Prostate gland (tissue), 2 donors: ENCODE measurements around the gene ARMH2. TPM values are rescaled to one million over a fixed set of nuclear protein-coding genes. Genes with fewer than 3 reads are reported as not detected.

ENCODE experiments used
- DNase-seq: peaks from one replicate; pipeline ENCODE4 v3.0.0-alpha.2; 2019; ENCODE audit warnings: low spot score
- H3K27ac ChIP-seq, 2 donors: fragments of 200-600 bp; sonication (generic); 2 replicates each; pipeline ENCODE4 v1.5.1; 2017 to 2019
- H3K27me3 ChIP-seq: fragments of 200-600 bp; sonication (generic); replicated peaks from 2 replicates; pipeline ENCODE4 v1.5.1; 2019; ENCODE audit not compliant: insufficient read depth
- H3K36me3 ChIP-seq, 2 donors: fragments of 200-600 bp; sonication (generic); 1 replicate in 1 of 2; 2 replicates in 1 of 2; pipeline versions ENCODE4 v1.5.1 to v1.8.1; 2017 to 2019
- H3K4me1 ChIP-seq: fragments of 200-600 bp; sonication (generic); replicated peaks from 2 replicates; pipeline ENCODE4 v1.5.1; 2019
- H3K4me3 ChIP-seq, 2 donors: fragments of 200-600 bp; sonication (generic); 2 replicates each; pipeline ENCODE4 v1.5.1; 2017 to 2019
- H3K9me3 ChIP-seq: fragments of 200-600 bp; sonication (generic); 2 replicates; pipeline ENCODE4 v1.5.1; 2017
- POLR2A ChIP-seq: fragments of 450-650 bp; IDR thresholded peaks from one replicate; pipeline ENCODE4 v1.6.1; 2016; ENCODE audit warnings: antibody characterized with exemption, mild to moderate bottlenecking
- POLR2AphosphoS5 ChIP-seq: sonication (generic); formaldehyde crosslinking; IDR thresholded peaks from one replicate; pipeline ENCODE4 v1.6.1; 2017; ENCODE audit warnings: antibody characterized with exemption
- WGBS: methylation state at CpG from one replicate; pipeline ENCODE4 v1.1.5; 2018; 5-methylcytosine and 5-hydroxymethylcytosine counted together
- intact Hi-C: fragments of 100-400 bp; cut with DNase I; formaldehyde crosslinking; loops from one replicate; pipeline ENCODE4 v1.14.2; 2022
- total RNA-seq, 2 donors: library from RNA; depleted of rRNA; stranded (reverse); fragments of >200 nt; gene quantifications; one replicate each; pipeline ENCODE4 v1.1.0, GENCODE V29; 2016
- TF ChIP-seq, protein P1 (sequence below), 4 experiments: fragments of 200-600 bp in 2 of 4; fragments of 450-650 bp in 2 of 4; sonication (generic) in 2 of 4; IDR thresholded peaks; 1 replicate in 3 of 4; 2 replicates in 1 of 4; pipeline ENCODE4 v1.5.1; 2016 to 2019; ENCODE audit warnings: antibody characterized with exemption in 4 of 4, mild to moderate bottlenecking in 2 of 4, moderate library complexity in 2 of 4

Gene ARMH2
- total RNA-seq, 2 donors from 2014 or later, result not detected

- intact Hi-C loops, result no loop called here
- Histone ChIP-seq H3K4me3 (no peak overlapping the region), H3K27me3 (no peaks in the 10 kb centered on the region), H3K9me3 (no peaks in the 10 kb centered on the region), H3K27ac (peak overlapping the region; percentile 44 to 67), H3K36me3 (no peaks in the 10 kb centered on the region), H3K4me1 (no peaks in the 10 kb centered on the region)
- DNase-seq, result no peak
- WGBS, result 76% methylated on average over 8 of the region's 8 CpGs
- TF ChIP-seq, protein P1, sequence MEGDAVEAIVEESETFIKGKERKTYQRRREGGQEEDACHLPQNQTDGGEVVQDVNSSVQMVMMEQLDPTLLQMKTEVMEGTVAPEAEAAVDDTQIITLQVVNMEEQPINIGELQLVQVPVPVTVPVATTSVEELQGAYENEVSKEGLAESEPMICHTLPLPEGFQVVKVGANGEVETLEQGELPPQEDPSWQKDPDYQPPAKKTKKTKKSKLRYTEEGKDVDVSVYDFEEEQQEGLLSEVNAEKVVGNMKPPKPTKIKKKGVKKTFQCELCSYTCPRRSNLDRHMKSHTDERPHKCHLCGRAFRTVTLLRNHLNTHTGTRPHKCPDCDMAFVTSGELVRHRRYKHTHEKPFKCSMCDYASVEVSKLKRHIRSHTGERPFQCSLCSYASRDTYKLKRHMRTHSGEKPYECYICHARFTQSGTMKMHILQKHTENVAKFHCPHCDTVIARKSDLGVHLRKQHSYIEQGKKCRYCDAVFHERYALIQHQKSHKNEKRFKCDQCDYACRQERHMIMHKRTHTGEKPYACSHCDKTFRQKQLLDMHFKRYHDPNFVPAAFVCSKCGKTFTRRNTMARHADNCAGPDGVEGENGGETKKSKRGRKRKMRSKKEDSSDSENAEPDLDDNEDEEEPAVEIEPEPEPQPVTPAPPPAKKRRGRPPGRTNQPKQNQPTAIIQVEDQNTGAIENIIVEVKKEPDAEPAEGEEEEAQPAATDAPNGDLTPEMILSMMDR (IDR thresholded peaks at IDR 0.05), result no peak
- TF ChIP-seq POLR2AphosphoS5, result no peak
- TF ChIP-seq POLR2A, result no peak
Measured at GRCh38 chr6:24802271-24803059, 3.7 kb upstream of the ARMH2 start.

- DNase-seq, result no peak
- Histone ChIP-seq H3K4me3 (no peak overlapping the region), H3K27me3 (no peaks in the 10 kb centered on the region), H3K36me3 (no peaks in the 10 kb centered on the region), H3K9me3 (no peaks in the 10 kb centered on the region), H3K27ac (no peak overlapping the region), H3K4me1 (no peaks in the 10 kb centered on the region)
- TF ChIP-seq, protein P1 (IDR thresholded peaks at IDR 0.05), result no peak
- TF ChIP-seq POLR2A (no peak), POLR2AphosphoS5 (no peak)
- 97% methylated on average over 1 of the region's 1 CpG for WGBS
- intact Hi-C loops, result no loop called here
Measured at GRCh38 chr6:24799541-24799915, 811 bp upstream of the ARMH2 start.

DNA sequence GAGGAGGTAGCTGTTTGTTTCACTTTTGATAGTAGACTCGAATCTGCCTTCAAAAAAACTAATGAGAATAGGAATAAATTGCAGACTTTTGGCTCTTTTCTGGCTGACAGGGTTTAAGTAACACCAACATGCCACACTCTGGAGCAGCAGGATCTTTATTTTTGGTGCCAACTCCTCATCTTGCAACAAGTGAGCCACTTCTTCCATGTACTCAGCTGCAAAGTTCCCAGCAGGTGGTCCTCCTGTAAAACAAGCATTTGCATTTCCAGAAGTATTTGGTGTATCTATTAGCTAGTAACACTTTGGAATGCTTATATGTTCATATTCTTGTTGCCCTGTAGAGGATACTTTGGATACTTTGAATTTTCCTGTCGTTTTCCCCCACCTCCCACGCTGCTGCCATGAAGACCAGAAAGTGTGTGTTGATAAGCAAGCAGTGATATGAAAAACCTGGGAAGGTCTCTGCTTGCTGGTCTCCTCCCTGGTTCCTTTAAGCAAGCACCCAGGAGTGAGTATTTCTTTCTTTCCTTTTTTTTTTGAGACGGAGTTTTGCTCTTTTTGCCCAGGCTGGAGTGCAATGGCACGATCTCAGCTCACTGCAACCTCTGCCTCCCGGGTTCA lies 1.0 kb downstream of the ARMH2 start:
- H3K27ac ChIP-seq, result no peak overlapping the region
- no peaks in the 10 kb centered on the region for H3K36me3 ChIP-seq
- H3K4me3 ChIP-seq, result no peak overlapping the region
- no peaks in the 10 kb centered on the region for H3K27me3 ChIP-seq
- no peaks in the 10 kb centered on the region for H3K4me1 ChIP-seq
- H3K9me3 ChIP-seq, result no peaks in the 10 kb centered on the region
- DNase-seq, result no peak
- 74% methylated on average over 6 of the region's 6 CpGs for WGBS
- no peak for TF ChIP-seq POLR2A
- no peak for TF ChIP-seq POLR2AphosphoS5
- TF ChIP-seq, protein P1 (IDR thresholded peaks at IDR 0.05), result no peak
- intact Hi-C loops, result no loop called here

- H3K4me3 ChIP-seq, result no peak overlapping the region
- no peaks in the 10 kb centered on the region for H3K9me3 ChIP-seq
- 92% methylated on average over 6 of the region's 6 CpGs for WGBS
- H3K27me3 ChIP-seq, result no peaks in the 10 kb centered on the region
- no peaks in the 10 kb centered on the region for H3K4me1 ChIP-seq
- H3K27ac ChIP-seq, result no peak overlapping the region
- no peak for DNase-seq
- intact Hi-C loops, result no loop called here
- TF ChIP-seq, protein P1 (IDR thresholded peaks at IDR 0.05), result no peak
- no peak for TF ChIP-seq POLR2AphosphoS5
- no peak for TF ChIP-seq POLR2A
- no peaks in the 10 kb centered on the region for H3K36me3 ChIP-seq
Measured at GRCh38 chr6:24796616-24797290, 2.0 kb downstream of the ARMH2 start.
